Caki2 (cell line): ENCODE measurements around the gene SNW1. TPM values are rescaled to one million over a fixed set of nuclear protein-coding genes. Genes with fewer than 3 reads are reported as not detected.

Source experiments
- DNase-seq: peaks from one replicate; pipeline ENCODE4 v3.0.0-alpha.2; 2015; ENCODE audit warnings: low read depth
- in situ Hi-C: cut with HindIII; loops from 2 replicates; pipeline ENCODE4 v1.10.0; 2016; ENCODE audit warnings: low sequenced_read_pairs, low pct_unique_long_range_greater_than_20kb, mixed read lengths
- total RNA-seq: library from RNA; depleted of rRNA; stranded (reverse); fragments of >200 nt; shearing (Covaris generic); gene quantifications from 2 replicates; pipeline ENCODE4 v1.2.3, GENCODE V29; 2014; ENCODE audit warnings: low replicate concordance; rRNA removed

Gene SNW1
- total RNA-seq, 1 experiment from 2014 or later: 39.6 TPM

DNA sequence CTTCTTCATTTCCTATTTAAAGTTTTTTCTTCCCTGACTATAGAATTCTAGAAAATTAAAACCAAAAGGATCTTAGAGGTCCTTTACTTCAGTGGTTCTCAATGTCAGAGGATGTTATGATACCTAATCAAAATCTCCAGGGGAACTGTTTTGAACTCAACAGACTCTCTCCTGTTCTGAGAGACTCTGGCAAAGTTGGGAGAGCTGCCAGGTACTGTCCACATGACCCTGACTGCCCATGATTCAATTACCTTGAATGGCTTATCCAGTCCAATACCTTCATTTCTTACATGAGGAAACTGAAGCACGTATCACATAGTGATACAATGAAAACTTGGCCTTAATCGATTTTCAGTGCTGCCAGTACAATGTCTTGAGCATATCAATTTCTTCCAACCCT is 69.7 kb downstream of the SNW1 start:
- in situ Hi-C loops: no loop called here
- no peak for DNase-seq

GRCh38 chr14:77682158-77682553 is 78.8 kb downstream of the SNW1 start:
- in situ Hi-C loops: no loop called here

DNA sequence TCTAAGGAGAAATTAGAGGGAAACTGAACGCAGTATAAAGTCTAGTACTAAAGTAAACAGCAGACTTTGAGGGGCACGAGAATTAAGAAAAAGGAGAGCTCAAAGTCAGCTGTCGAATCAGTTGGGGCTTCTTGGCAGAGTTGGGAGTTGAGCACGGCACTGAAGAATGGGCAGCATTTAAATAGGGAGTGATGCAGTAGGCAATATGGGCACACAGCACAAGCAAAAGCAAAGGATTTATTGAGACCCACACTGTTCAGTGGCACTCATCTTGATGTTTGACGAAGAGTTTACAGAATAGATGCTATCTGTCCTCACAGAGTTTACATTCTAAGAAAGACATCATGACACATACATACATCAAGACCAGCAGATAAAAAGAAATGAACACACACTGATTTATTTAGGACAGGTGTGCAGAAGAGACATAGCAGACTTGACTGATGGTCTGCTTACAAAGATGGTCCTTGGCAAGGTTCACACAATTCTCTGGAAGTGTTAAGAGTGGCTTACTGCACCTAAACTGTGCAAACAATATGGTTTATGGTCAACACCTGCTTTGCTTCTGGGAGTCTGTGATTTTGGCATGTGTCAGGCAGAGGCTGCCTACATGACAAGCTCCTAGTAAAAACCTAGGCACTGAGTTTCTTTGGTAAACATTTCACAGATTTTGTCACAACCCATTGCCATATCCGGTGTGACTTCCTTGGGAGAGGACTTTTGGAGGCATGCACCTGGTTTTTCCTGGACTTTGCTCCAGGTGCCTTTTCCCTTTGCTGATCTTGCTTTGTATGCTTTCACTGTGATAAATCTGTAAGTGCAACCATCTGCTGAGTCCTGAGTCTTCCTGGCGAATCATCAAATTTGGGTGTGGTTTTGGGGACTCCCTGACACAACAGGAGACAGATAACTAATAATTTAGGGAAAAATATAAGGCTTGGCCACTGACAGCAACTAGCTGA is 79.5 kb downstream of the SNW1 start:
- in situ Hi-C loops: no loop called here
- DNase-seq: no peak

More at GRCh38 chr14:77682158-77682553, 78.8 kb downstream of the SNW1 start:
- DNase-seq: no peak

DNA sequence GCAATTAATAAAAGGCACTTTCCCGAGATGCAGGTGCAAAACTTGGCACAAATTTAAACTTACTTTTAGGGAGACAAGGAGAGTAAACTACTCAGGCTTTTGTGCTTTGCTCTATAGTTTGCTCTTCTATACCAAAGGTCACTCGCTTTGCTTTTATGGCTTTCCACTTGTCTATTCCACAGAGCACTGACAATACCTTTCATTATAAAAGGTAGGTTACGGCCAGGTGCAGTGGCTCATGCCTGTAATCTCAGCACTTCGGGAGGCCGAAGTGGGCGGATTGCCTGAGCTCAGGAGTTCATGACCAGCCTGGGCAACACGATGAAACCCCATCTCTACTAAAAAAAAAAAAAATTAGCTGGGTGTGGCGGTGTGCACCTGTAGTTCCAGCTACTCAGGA is 86.0 kb downstream of the SNW1 start:
- no peak for DNase-seq
- in situ Hi-C loops: no loop called here

DNA sequence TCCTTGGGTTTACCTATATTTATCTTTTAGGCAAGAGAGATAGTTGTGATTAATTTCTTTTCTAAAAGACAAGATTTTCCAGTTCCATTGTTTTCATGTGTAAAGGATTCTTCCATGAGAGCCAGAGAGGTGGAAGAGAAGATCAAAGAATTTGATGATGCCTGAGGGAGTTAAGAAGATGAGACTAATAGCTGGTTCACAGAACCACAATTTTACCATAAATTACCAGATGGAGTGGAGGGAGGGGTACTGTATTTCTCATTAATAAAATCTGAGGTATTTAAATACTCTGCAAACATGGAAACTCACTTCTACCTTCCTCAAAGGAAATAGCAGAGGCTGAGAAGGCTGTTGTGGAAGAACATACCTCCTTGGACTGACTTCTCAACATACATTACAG is 87.8 kb downstream of the SNW1 start:
- DNase-seq: no peak
- in situ Hi-C loops: no loop called here

Other genes with a start within 250 kb of the SNW1 start
- 14.4 and 15.9 TPM in 2 replicates for gene SPTLC2, start 144.5 kb downstream of the SNW1 start, total RNA-seq
- 6.7 and 13.1 TPM in 2 replicates for gene ALKBH1, start 53.1 kb downstream of the SNW1 start, total RNA-seq
- gene SLIRP, start 53.1 kb downstream of the SNW1 start, total RNA-seq: 225 and 254 TPM in 2 replicates
- gene ADCK1, start 39.0 kb upstream of the SNW1 start, total RNA-seq: 1.2 and 1.8 TPM in 2 replicates